Panc1 (cell line): ENCODE results near the gene CDK14.

Source experiments
- POLR2AphosphoS5 ChIP-seq: IDR thresholded peaks from 2 replicates; pipeline ENCODE4 v1.6.1; 2012; ENCODE audit warnings: mild to moderate bottlenecking, low read depth, low read length, moderate library complexity
- SIN3A ChIP-seq: IDR thresholded peaks from 2 replicates; pipeline ENCODE4 v1.6.1; 2012; ENCODE audit warnings: low read depth, mild to moderate bottlenecking, low read length, moderate library complexity, borderline replicate concordance; ENCODE audit not compliant: insufficient read depth
- TF ChIP-seq, protein P1 (sequence below): fragments of 450-650 bp; IDR thresholded peaks from 2 replicates; pipeline ENCODE4 v1.5.1; 2017; ENCODE audit warnings: mild to moderate bottlenecking

DNA sequence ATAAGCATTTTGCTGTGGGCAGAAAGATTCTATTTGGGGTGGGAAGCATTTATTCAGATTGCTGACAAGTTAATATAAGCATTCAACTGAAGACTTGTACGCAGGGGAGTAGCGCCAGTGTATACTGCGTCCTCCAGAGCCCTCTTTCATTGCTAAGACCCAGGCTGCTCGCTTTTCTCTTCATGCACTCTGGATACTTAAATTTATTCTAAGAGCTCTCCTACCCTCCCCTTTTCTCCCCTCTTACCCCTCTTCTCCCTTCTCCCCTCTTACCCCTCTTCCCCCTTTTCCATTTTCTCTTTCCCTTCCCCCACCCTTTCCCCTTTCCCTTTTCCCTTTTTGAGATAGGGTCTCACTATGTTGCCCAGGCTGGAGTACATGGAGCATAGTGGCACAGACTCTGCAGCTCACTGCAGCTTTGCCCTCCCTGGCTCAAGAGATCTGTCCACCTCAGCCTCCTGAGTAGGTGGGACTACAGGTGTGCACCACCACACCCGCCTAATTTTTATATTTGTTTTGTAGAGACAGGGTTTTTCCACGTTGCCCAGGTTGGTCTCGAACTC, 125.8 kb downstream of the CDK14 start:
- TF ChIP-seq, protein P1, sequence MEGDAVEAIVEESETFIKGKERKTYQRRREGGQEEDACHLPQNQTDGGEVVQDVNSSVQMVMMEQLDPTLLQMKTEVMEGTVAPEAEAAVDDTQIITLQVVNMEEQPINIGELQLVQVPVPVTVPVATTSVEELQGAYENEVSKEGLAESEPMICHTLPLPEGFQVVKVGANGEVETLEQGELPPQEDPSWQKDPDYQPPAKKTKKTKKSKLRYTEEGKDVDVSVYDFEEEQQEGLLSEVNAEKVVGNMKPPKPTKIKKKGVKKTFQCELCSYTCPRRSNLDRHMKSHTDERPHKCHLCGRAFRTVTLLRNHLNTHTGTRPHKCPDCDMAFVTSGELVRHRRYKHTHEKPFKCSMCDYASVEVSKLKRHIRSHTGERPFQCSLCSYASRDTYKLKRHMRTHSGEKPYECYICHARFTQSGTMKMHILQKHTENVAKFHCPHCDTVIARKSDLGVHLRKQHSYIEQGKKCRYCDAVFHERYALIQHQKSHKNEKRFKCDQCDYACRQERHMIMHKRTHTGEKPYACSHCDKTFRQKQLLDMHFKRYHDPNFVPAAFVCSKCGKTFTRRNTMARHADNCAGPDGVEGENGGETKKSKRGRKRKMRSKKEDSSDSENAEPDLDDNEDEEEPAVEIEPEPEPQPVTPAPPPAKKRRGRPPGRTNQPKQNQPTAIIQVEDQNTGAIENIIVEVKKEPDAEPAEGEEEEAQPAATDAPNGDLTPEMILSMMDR: no peak
- TF ChIP-seq POLR2AphosphoS5 (no peak), SIN3A (no peak)
